Ovary (tissue), 3 donors: ENCODE data around the gene MIA3.

Experiments
- EP300 ChIP-seq: sonication (generic); formaldehyde crosslinking; IDR thresholded peaks from one replicate; pipeline ENCODE4 v1.6.1; 2017; ENCODE audit warnings: antibody characterized with exemption
- POLR2A ChIP-seq: fragments of 450-650 bp; IDR thresholded peaks from one replicate; pipeline ENCODE4 v1.6.1; 2017; ENCODE audit warnings: antibody characterized with exemption, mild to moderate bottlenecking, moderate library complexity
- TF ChIP-seq, protein P1 (sequence below), 3 donors: fragments of 450-650 bp in 2 of 3; fragments of 200-600 bp in 1 of 3; IDR thresholded peaks; one replicate each; pipeline versions ENCODE4 v1.5.1 to v1.8.0; 2016 to 2022; ENCODE audit warnings: antibody characterized with exemption in 3 of 3, mild to moderate bottlenecking in 1 of 3
- donor health status: DM: no; HTN: no; CAD: no.

DNA sequence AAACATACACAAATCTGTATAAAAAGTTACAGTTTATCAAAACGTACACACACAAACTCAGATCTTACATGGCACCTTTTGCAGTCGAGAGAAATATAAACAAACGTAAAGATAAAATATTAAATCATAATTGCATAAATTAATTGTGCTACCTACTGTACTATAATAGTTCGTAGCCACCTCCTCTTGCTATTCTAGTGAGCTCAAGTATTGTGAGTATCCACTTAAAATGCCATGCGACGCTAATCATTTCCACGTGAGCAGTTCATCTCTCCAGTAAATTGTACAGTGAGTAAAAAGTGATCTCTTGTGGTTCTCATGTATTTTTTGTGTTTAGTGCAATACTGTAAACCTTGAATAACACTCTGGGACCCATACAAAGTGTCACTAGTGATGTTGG lies 6.3 kb downstream of the MIA3 start:
- TF ChIP-seq, protein P1, sequence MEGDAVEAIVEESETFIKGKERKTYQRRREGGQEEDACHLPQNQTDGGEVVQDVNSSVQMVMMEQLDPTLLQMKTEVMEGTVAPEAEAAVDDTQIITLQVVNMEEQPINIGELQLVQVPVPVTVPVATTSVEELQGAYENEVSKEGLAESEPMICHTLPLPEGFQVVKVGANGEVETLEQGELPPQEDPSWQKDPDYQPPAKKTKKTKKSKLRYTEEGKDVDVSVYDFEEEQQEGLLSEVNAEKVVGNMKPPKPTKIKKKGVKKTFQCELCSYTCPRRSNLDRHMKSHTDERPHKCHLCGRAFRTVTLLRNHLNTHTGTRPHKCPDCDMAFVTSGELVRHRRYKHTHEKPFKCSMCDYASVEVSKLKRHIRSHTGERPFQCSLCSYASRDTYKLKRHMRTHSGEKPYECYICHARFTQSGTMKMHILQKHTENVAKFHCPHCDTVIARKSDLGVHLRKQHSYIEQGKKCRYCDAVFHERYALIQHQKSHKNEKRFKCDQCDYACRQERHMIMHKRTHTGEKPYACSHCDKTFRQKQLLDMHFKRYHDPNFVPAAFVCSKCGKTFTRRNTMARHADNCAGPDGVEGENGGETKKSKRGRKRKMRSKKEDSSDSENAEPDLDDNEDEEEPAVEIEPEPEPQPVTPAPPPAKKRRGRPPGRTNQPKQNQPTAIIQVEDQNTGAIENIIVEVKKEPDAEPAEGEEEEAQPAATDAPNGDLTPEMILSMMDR (IDR thresholded peaks at IDR 0.05), result no peak
- TF ChIP-seq POLR2A (no peak), EP300 (no peak)
